ENCODE results near the gene KIRREL2.

The KIRREL2 gene

DNA sequence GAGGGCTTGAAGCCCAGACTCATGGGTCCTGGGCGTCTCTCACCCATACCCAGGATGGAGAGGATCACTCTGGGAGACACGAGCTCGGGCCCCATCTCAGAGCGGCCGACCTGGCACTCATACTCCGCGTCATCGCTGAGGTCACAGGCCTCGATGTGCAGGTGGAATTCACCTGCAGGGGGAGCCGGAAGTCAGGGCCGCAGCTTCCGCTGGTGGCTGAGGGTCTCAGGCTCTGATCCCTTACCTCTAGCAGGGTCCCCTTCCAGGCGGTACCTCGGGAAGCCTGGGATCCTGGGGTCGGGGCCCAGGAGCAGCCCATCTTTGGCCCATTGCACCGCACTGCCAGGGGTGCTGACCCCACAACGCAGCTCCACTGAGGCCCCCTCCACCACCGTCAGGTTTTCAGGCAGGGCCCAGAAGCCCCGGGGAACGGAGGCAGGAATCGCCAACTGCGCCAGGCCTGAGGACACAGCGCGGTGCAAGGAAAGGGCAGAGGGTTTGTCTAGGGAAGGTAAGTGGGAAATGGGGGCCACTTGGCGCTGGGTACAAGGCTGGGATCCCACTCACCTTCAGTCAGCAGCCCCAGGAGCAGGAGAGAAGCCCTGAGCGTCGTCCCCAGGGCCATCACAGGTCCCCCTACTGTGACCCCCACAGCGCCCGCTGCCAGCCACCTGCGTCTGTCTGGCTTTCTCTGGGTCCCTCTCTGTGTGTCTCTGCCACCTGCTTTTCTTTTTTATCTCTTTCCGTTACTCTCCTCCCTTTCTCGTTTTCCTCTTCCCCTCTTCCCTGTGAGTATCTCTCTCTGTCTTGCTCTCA is 5.3 kb upstream of the KIRREL2 start:
- DNase-seq (ENCODE audit: low read depth) = no peak
- TF ChIP-seq, protein P1, sequence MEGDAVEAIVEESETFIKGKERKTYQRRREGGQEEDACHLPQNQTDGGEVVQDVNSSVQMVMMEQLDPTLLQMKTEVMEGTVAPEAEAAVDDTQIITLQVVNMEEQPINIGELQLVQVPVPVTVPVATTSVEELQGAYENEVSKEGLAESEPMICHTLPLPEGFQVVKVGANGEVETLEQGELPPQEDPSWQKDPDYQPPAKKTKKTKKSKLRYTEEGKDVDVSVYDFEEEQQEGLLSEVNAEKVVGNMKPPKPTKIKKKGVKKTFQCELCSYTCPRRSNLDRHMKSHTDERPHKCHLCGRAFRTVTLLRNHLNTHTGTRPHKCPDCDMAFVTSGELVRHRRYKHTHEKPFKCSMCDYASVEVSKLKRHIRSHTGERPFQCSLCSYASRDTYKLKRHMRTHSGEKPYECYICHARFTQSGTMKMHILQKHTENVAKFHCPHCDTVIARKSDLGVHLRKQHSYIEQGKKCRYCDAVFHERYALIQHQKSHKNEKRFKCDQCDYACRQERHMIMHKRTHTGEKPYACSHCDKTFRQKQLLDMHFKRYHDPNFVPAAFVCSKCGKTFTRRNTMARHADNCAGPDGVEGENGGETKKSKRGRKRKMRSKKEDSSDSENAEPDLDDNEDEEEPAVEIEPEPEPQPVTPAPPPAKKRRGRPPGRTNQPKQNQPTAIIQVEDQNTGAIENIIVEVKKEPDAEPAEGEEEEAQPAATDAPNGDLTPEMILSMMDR (conservative IDR thresholded peaks at IDR 0.05; ENCODE audit: control insufficient read depth, insufficient read depth, low read depth, low read length) = no peak
- H3K4me3 ChIP-seq (ENCODE audit: control insufficient read depth, low read depth, low read length) = no peak overlapping the region

DNA sequence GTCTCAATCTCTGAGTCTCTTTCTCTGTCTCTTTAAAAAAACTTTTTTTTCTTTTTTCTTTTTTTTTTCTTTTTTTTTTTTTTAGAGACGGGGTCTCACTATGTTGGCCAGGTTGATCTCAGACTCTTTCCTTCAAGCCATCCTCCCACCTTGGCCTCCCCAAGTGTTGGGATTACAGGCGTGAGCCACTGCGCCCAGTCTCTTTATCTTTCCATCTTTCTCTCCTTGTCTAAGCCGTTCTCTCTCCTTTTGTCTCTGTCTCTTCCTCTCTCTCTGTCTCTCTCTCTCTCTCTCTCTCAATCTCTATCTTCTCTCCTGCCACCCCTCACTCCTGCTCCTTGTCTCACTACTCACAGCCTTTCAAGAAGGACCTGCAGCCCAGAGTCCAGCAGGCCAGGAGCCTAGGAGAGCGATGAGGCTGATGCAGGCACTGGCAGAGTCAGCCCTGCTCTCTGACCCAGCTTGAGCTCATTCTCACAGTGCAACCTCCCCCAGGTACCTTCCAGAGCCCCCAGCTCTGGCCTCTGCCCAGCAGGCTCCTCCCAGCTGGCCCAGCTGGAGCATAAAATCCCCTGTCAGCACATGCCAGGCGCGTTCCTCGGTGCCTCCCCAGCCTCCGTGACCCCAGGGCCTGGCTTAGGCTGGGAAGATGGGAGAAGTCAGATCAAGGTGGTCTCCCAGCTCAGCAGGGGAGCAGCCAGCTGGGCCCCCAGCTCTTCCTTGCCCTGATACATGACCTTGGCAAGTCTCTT is 4.5 kb upstream of the KIRREL2 start, which contains the start of gene NPHS1:
TSS of gene NPHS1 (minus strand) at position 476 of the 752 bp plus-strand sequence. CDS start 667 bp downstream, outside the sequence.
- TF ChIP-seq, protein P1 (conservative IDR thresholded peaks at IDR 0.05; ENCODE audit: control insufficient read depth, insufficient read depth, low read depth, low read length) = no peak
- no peak for DNase-seq (ENCODE audit: low read depth)
- no peak within 1 kb of the TSS for H3K4me3 ChIP-seq (ENCODE audit: control insufficient read depth, low read depth, low read length)

DNA sequence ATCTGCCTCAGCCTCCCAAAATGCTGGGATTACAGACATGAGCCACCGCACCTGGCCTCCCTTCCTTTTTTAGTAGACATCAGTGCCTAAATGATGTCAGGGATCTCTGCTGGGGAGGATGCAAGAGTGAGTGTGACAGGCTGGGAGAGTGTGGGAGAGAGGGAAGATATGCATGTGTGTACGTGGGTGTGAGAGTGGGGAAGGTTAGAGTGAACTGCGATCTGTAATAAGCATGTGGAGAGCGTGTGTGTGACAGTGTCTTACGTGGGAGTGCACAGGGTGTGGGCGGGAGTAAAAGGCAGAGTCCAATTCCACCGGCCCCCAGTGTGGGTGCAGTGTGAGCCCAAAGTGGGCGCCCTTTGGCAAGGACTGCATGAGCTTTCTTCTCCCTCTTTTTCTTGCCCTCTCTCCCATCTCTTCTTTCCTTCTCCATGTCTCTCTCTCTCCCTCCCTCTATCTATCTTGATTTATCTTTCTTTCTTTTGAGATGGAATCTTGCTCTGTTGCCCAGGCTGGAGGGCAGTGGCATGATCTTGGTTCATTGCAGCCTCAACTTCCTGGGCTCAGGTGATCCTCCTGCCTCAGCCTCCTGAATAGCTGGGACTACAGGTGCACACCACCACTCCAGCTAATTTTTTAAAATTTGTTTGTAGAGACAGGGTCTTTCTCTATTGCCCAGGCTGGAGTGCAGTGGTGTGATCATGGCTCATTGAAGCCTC is 3.5 kb upstream of the KIRREL2 start:
- no peak for DNase-seq (ENCODE audit: low read depth)

DNA sequence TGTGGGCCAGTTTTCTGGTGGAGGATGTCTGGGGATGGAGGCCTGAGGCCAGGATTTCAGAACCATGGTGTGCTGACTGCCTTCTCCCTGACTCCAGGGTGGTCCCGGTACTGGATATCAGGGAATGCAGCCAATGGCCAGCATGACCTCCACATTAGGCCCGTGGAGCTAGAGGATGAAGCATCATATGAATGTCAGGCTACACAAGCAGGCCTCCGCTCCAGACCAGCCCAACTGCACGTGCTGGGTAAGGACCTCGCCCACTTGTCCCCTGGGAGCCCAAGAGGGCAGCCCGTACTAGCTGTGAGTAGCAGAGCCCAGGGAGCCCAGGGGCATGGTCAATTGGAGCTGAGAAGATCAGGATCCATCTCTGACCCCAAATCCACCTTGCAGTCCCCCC is 1.6 kb downstream of the KIRREL2 start:
- no peak for DNase-seq (ENCODE audit: low read depth)
- H3K4me3 ChIP-seq (ENCODE audit: control insufficient read depth, low read depth, low read length) = no peak overlapping the region
- TF ChIP-seq, protein P1 (conservative IDR thresholded peaks at IDR 0.05; ENCODE audit: control insufficient read depth, insufficient read depth, low read depth, low read length) = no peak

More for the DNA sequence above, 3.5 kb upstream of the KIRREL2 start:
- TF ChIP-seq, protein P1 (conservative IDR thresholded peaks at IDR 0.05; ENCODE audit: control insufficient read depth, insufficient read depth, low read depth, low read length) = no peak
- no peak overlapping the region for H3K4me3 ChIP-seq (ENCODE audit: control insufficient read depth, low read depth, low read length)

DNA sequence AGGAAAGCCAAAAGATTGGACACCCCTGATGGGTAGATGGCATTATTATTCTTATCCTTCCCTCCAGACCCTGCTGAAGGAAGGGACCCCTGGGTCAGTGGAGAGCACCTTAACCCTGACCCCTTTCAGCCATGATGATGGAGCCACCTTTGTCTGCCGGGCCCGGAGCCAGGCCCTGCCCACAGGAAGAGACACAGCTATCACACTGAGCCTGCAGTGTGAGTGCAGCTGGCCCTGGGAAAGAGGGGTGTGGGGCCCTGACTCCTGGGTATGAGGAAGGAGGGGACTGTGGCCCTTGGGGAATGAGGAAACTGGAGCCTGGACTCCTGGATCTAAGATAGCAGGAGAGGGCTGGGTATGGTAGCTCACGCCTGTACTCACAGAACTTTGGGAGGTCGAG is 2.7 kb downstream of the KIRREL2 start:
- no peak overlapping the region for H3K4me3 ChIP-seq (ENCODE audit: control insufficient read depth, low read depth, low read length)
- DNase-seq (ENCODE audit: low read depth) = no peak
- TF ChIP-seq, protein P1 (conservative IDR thresholded peaks at IDR 0.05; ENCODE audit: control insufficient read depth, insufficient read depth, low read depth, low read length) = no peak

DNA sequence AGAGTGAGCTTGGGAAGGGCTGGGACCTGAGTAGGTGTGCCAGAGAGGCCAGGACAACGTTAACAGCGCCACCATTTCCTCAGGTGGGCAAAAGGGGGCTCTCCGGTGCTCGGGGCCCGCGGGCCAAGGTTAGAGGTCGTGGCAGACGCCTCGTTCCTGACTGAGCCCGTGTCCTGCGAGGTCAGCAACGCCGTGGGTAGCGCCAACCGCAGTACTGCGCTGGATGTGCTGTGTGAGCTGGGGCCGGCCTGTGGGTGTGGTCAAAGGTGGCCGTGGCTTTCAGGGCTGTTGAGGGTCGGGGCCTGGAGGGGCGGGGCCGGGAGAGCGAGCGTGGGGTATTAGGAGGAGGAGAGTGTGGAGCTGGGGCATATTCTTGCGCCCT is 3.7 kb downstream of the KIRREL2 start:
- DNase-seq (ENCODE audit: low read depth) = no peak
- H3K4me3 ChIP-seq (ENCODE audit: control insufficient read depth, low read depth, low read length) = no peak overlapping the region
- TF ChIP-seq, protein P1 (conservative IDR thresholded peaks at IDR 0.05; ENCODE audit: control insufficient read depth, insufficient read depth, low read depth, low read length) = no peak
